Measurements from ENCODE around the gene POLR2E.
A peak's percentile ranks its signal among the peaks of the same experiment; 100 is the strongest.

POLR2E gene

DNA sequence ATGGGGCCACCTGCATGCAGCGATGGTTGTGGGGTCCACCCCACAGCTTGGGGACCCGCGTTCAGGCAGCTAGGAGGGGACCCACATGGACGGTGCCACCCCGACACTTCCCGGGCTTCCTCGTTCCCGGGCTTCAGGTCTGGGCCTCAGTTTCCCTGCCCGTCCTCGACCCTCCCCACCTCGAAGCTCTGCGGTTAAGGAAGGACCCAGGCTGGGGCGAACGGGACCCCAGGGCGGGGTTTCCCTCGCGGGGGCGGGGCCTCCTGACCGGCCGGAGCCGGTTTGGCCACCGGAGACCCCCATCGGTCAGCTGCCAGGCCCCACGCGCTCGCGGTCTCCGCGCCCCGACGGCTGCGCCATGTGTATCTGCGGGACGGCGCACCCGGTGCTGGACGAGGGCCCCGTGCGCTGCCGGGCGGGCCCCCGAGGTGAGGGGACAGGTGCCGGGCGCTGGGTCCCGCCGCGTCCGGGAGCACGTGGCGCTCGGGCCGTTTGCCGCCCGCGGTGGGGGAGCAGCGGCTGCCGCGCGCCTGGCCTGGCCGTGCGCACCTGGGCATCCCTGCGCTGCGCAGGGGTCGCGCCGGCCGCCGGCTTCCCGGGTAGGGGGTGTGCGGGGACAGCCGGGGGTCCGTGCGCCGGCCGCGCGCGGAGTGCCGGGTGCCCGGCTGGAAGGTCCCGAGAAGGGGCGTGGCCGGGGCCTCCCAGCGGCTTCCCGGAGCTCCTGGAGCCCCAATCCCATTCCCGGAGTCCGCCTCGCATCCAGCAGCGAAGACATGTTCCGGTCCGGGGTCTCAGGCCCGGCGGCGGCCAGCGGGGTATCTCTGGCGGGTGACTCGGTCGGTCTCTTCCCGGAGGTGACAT lies 24.0 kb downstream of the POLR2E start:
- H3K4me3 Mint-ChIP-seq: peak overlapping the region; percentile 17 to 78 (median 56)
- H3K9me3 Mint-ChIP-seq: no peaks in the 10 kb centered on the region
- TF ChIP-seq, protein P1, sequence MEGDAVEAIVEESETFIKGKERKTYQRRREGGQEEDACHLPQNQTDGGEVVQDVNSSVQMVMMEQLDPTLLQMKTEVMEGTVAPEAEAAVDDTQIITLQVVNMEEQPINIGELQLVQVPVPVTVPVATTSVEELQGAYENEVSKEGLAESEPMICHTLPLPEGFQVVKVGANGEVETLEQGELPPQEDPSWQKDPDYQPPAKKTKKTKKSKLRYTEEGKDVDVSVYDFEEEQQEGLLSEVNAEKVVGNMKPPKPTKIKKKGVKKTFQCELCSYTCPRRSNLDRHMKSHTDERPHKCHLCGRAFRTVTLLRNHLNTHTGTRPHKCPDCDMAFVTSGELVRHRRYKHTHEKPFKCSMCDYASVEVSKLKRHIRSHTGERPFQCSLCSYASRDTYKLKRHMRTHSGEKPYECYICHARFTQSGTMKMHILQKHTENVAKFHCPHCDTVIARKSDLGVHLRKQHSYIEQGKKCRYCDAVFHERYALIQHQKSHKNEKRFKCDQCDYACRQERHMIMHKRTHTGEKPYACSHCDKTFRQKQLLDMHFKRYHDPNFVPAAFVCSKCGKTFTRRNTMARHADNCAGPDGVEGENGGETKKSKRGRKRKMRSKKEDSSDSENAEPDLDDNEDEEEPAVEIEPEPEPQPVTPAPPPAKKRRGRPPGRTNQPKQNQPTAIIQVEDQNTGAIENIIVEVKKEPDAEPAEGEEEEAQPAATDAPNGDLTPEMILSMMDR (IDR thresholded peaks at IDR 0.05; ENCODE audit: unreplicated experiment in 3 of 3): no peak
- peaks cover 72% of the 10 kb centered on the region for H3K27me3 Mint-ChIP-seq (ENCODE audit: low read depth)
- H3K36me3 Mint-ChIP-seq (ENCODE audit: low read depth): no peaks in the 10 kb centered on the region
- H3K4me1 Mint-ChIP-seq: peaks cover 6% of the 10 kb centered on the region
- no peak overlapping the region for H3K27ac Mint-ChIP-seq

DNA sequence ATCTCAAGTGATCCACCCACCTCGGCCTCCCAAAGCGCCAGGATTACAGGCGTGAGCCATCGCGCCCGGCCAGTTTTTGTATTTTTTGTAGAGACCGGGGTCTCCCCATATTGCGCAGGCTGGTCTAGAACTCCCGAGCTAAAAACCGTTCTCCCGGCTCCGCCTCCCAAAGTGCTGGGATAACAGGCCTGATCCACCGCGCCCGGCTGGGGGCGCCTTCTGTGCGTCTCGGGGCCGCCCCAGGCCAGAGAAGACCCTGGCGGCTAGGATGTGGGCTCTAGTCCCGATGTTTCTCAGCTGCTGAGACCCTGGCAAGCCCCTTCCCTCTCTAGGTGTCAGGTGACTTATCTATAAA lies 24.6 kb downstream of the POLR2E start:
- Mint-ChIP-seq H3K27ac (no peak overlapping the region), H3K4me3 (no peak overlapping the region), H3K36me3 (ENCODE audit: low read depth) (no peaks in the 10 kb centered on the region), H3K9me3 (no peaks in the 10 kb centered on the region), H3K27me3 (ENCODE audit: low read depth) (peaks cover 72% of the 10 kb centered on the region), H3K4me1 (peaks cover 6% of the 10 kb centered on the region)
- TF ChIP-seq, protein P1 (IDR thresholded peaks at IDR 0.05; ENCODE audit: unreplicated experiment in 3 of 3): no peak

DNA sequence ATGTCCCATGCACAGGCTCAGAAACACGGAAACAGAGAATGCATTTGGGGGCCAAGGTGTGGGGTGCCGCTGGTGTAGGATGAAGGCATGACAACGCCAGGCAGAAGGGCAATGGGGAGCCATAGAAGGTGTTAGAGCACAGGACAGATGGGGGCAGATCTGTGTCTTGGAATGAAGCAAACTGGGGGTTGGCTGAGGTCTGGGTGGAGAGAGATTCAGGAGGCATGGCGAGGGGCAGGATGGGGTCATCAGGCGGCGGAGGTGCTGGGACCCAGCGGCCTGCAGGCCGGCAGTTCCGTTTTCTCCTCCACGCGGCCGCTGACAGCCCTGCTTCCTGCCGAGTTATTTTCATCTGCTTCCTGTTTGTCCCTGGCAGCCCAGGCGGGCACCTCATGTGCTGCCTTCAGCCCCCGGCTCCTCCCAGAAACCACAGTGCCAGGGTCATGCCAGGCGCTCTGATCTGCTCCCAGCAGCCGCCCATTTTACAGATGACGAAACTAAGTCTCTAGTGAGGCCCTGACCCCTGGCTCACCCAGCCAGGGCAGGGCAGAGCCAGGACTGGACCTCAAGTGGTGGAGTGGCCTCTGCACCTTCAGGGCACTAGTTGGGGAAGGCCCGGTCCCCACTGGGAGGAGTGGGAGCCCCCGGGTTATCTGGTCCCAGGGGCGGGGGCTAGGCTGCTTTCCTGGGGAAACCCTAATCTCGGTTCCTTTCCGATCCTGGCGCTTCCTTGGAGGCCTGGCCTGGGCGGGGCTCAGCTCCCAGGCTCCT lies 26.0 kb downstream of the POLR2E start:
- Mint-ChIP-seq H3K9me3 (no peaks in the 10 kb centered on the region), H3K4me3 (peak overlapping the region; percentile 1 to 30 (median 17)), H3K36me3 (ENCODE audit: low read depth) (no peaks in the 10 kb centered on the region), H3K27me3 (ENCODE audit: low read depth) (peaks cover 82% of the 10 kb centered on the region), H3K27ac (no peak overlapping the region), H3K4me1 (peaks cover 6% of the 10 kb centered on the region)
- TF ChIP-seq, protein P1 (IDR thresholded peaks at IDR 0.05; ENCODE audit: unreplicated experiment in 3 of 3): no peak

DNA sequence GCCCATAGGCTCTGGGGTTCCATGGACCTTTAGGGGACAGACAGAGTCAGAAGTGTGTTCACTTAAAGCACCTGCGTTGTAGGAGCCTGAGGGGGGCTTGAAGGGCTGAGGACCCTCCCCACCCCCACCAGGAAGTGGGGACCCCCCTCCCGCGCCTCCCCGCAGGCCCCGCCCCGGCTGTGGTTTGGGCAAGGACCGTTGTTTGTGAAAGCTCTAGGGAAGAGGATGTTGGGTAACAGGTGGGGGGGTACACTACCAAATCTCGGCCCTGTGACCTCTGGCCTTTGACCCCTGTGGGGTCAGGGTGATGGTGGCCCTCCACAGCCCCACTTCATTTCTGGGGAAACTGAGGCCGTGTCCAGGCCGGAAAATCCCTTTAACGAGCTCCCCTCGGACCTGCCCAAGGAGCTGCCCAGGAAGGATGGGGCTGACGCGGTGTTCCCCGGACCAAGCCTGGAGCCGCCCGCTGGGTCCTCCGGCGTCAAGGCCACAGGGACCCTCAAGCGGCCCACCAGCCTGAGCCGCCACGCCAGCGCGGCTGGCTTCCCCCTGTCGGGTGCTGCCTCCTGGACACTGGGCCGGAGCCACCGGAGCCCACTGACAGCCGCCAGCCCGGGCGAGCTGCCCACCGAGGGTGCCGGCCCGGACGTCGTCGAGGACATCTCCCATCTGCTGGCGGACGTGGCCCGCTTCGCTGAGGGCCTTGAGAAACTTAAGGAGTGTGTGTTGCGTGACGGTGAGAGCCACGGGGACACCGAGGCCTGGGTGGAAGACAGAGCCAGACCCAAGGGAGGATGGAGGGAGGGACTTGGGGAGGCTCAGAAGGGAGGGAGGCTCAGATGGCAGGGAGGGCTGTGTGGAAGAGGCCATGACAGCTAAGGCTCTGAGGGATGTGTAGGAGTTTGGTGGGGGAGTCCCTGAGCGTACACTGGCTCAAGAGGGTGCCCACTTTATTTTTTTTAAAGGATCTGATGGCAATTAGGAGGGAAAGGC lies 26.9 kb downstream of the POLR2E start:
- TF ChIP-seq, protein P1 (IDR thresholded peaks at IDR 0.05; ENCODE audit: unreplicated experiment in 3 of 3): no peak
- no peak overlapping the region for H3K27ac Mint-ChIP-seq
- peak overlapping the region; percentile 1 to 56 (median 17) for H3K4me3 Mint-ChIP-seq
- H3K27me3 Mint-ChIP-seq (ENCODE audit: low read depth): peaks cover 80% of the 10 kb centered on the region
- no peaks in the 10 kb centered on the region for H3K9me3 Mint-ChIP-seq
- H3K4me1 Mint-ChIP-seq: peaks cover 6% of the 10 kb centered on the region
- no peaks in the 10 kb centered on the region for H3K36me3 Mint-ChIP-seq (ENCODE audit: low read depth)

DNA sequence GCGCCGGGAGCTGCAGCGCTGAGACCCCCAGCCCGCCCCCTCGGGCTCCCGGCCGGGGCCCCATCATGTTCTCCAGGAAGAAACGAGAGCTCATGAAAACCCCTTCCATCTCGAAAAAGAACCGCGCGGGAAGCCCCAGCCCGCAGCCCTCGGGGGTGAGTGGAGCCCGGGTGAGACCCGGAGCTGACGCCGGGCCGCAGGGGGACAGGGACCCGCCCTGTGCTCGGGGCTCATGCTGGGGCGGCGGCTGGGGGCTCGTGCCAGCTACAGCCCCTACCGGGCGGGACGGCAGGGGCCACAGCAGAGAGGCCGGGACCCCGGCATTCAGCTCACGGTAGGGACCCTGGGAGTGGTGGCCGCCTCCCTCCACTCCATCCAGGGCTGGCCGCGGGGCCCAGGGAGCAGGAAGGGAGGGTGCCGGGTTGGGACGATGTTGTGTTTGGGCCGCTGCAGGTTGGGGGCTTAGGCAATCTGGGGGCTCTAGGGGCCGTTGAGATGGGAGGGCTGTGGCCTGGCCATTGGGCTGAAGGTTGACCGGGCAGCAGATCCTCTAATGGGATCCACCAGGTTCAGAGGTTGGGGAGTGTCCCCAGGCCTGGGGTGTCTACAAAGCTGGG lies 27.7 kb downstream of the POLR2E start:
- Mint-ChIP-seq H3K27ac (no peak overlapping the region), H3K36me3 (ENCODE audit: low read depth) (no peaks in the 10 kb centered on the region), H3K27me3 (ENCODE audit: low read depth) (peaks cover 73% of the 10 kb centered on the region), H3K4me3 (peak overlapping the region; percentile 46 to 56 (median 53)), H3K4me1 (peaks cover 6% of the 10 kb centered on the region), H3K9me3 (no peaks in the 10 kb centered on the region)
- TF ChIP-seq, protein P1 (IDR thresholded peaks at IDR 0.05; ENCODE audit: unreplicated experiment in 3 of 3): no peak
